Neural progenitor cell (in vitro differentiated cells): Measurements from ENCODE around the gene MEF2D.

Experiments
- EZH2phosphoT487 ChIP-seq: fragments of 200-600 bp; sonication (generic); IDR thresholded peaks from 2 replicates; pipeline ENCODE4 v1.6.1; 2017; ENCODE audit warnings: antibody characterized with exemption
- TF ChIP-seq, protein P1 (sequence below): fragments of 200-600 bp; sonication (generic); IDR thresholded peaks from 2 replicates; pipeline ENCODE4 v1.5.1; 2017; ENCODE audit warnings: antibody characterized with exemption, mild to moderate bottlenecking

DNA sequence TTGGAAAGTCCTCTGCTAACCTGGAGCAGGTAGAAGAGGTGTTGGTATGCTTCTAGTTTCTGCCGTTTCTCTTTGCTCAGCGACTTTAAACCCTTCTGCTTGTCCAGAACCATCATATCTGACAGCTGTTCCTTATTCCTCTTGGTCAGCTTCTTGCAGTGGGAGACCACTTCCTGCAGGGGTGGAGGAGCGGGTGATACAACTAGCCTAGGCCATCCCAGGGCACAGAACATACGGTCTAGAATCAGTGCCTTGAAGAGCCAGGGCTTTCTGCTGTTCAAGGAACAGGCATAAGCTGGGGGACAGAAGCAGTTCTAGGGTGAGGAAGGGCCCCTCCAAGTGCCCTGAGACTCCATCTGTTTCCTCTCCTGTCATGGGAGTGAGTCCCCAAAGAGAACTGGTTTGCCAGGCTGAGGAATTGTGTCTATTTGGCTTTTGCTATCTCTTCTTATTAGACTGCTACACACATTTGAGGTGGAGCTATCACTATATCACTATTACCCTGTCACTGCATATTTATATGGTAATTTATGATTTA is 39.3 kb upstream of the MEF2D start:
- TF ChIP-seq, protein P1, sequence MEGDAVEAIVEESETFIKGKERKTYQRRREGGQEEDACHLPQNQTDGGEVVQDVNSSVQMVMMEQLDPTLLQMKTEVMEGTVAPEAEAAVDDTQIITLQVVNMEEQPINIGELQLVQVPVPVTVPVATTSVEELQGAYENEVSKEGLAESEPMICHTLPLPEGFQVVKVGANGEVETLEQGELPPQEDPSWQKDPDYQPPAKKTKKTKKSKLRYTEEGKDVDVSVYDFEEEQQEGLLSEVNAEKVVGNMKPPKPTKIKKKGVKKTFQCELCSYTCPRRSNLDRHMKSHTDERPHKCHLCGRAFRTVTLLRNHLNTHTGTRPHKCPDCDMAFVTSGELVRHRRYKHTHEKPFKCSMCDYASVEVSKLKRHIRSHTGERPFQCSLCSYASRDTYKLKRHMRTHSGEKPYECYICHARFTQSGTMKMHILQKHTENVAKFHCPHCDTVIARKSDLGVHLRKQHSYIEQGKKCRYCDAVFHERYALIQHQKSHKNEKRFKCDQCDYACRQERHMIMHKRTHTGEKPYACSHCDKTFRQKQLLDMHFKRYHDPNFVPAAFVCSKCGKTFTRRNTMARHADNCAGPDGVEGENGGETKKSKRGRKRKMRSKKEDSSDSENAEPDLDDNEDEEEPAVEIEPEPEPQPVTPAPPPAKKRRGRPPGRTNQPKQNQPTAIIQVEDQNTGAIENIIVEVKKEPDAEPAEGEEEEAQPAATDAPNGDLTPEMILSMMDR, result no peak
- no peak for TF ChIP-seq EZH2phosphoT487
